ENCODE results near the gene CAMK2B.

DNA sequence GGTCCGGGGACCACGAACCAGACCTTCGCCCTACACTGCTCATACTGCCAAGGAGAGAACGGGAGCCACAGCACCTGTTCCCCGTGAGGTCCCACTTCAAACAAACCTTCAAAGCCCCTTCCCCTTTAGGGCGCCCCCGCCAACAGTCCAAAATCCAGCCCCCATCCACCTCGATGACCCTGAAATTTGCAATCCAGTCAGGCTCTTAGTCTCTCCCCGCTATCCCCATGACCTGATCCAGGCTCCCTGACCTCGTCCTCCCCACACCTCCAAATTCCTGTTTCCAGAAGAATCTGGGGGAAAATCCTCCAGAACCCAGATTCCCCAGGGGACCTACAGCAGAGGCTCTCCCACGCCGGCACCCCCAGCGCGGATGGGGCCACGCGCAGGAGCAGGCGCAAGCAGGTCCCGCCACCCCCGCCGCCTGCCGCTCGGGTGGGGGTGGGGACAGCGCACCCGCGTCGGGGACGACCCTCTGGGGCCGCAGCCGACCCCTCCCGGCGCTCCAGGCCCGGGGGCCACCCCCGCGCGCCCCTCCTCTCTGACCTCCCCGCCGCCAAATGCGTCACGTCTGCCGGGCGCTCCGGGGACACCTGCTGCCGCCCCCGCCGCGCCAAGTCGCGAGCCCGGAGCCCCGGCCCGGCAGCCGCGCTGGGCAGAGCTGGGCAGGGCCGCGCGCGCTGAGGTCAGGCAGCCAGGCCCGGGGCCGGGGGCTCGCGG is 753 bp downstream of the CAMK2B start:
- TF ChIP-seq, protein P1, sequence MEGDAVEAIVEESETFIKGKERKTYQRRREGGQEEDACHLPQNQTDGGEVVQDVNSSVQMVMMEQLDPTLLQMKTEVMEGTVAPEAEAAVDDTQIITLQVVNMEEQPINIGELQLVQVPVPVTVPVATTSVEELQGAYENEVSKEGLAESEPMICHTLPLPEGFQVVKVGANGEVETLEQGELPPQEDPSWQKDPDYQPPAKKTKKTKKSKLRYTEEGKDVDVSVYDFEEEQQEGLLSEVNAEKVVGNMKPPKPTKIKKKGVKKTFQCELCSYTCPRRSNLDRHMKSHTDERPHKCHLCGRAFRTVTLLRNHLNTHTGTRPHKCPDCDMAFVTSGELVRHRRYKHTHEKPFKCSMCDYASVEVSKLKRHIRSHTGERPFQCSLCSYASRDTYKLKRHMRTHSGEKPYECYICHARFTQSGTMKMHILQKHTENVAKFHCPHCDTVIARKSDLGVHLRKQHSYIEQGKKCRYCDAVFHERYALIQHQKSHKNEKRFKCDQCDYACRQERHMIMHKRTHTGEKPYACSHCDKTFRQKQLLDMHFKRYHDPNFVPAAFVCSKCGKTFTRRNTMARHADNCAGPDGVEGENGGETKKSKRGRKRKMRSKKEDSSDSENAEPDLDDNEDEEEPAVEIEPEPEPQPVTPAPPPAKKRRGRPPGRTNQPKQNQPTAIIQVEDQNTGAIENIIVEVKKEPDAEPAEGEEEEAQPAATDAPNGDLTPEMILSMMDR (IDR thresholded peaks at IDR 0.05; ENCODE audit: low read length) = no peak
- no peak for TF ChIP-seq EZH2 (optimal IDR thresholded peaks at IDR 0.05; ENCODE audit: low read depth, low read length)

Data from MM.1S (cell line).